Stimulated activated naive CD8-positive, alpha-beta T cell treated with anti-CD3 and anti-CD28 coated beads, Interleukin-15, Interleukin-2, amounts not matched to agents 100 U/mL and 50 U/mL, for 24 hours (primary cell): Measurements from ENCODE around the gene DBNL.

Experiments
- ATAC-seq: fragments of 150-1000 bp; cut with Tn5 transposase; one replicate; pipeline ENCODE4 v1.10.0; 2021
- DNase-seq: peaks from one replicate; pipeline ENCODE4 v3.0.0; 2021

DBNL gene

GRCh38 chr7:44061645-44062179 lies 17.2 kb downstream of the DBNL start:
- no peak for ATAC-seq
- no peak for DNase-seq

- ATAC-seq, result no peak
Observed at GRCh38 chr7:44062180-44062902, 17.8 kb downstream of the DBNL start.

GRCh38 chr7:44062903-44063295 lies 18.4 kb downstream of the DBNL start:
- ATAC-seq (no peak), DNase-seq (no peak)

More at GRCh38 chr7:44062180-44062902, 17.8 kb downstream of the DBNL start:
- no peak for DNase-seq

GRCh38 chr7:44063547-44063893 lies 19.0 kb downstream of the DBNL start:
- no peak for DNase-seq
- ATAC-seq, result no peak

- no peak for ATAC-seq
- DNase-seq, result no peak
Observed at GRCh38 chr7:44063894-44064651, 19.6 kb downstream of the DBNL start.

- DNase-seq (no peak), ATAC-seq (no peak)
Observed at GRCh38 chr7:44064791-44065430, 20.4 kb downstream of the DBNL start.

GRCh38 chr7:44065431-44066110 lies 21.1 kb downstream of the DBNL start, which contains the start of gene PGAM2:
TSS of gene PGAM2 (minus strand) at chr7:44065567. CDS start at chr7:44065529, 38 bp downstream.
- no peak for DNase-seq
- peak; percentile 25 for ATAC-seq

GRCh38 chr7:44066111-44066460 lies 21.6 kb downstream of the DBNL start:
- DNase-seq (no peak), ATAC-seq (peak; percentile 6)

- peak; percentile 4 for ATAC-seq
- no peak for DNase-seq
Observed at GRCh38 chr7:44066494-44067063, 22.1 kb downstream of the DBNL start.

GRCh38 chr7:44067064-44067951 lies 22.8 kb downstream of the DBNL start:
- DNase-seq (no peak), ATAC-seq (peak; percentile 8)

GRCh38 chr7:44068054-44068453 lies 23.6 kb downstream of the DBNL start:
- DNase-seq, result no peak
- no peak for ATAC-seq

GRCh38 chr7:44071726-44072363 lies 27.3 kb downstream of the DBNL start:
- no peak for DNase-seq
- no peak for ATAC-seq

- no peak for ATAC-seq
- DNase-seq, result peak; percentile 62
Observed at GRCh38 chr7:44072364-44073231, 28.1 kb downstream of the DBNL start.

GRCh38 chr7:44073664-44074348 lies 29.3 kb downstream of the DBNL start:
- peak; percentile 63 for DNase-seq
- peak; percentile 89 for ATAC-seq

- no peak for DNase-seq
Observed at GRCh38 chr7:44074349-44074695, 29.8 kb downstream of the DBNL start.

GRCh38 chr7:44075296-44076075 lies 31.0 kb downstream of the DBNL start:
- ATAC-seq (no peak), DNase-seq (no peak)

More at GRCh38 chr7:44074349-44074695, 29.8 kb downstream of the DBNL start:
- peak; percentile 4 for ATAC-seq

- no peak for DNase-seq
- ATAC-seq, result no peak
Observed at GRCh38 chr7:44076101-44076895, 31.8 kb downstream of the DBNL start.
